NCI-H1436 (cell line): Measurements from ENCODE around the gene SGCA.

ENCODE experiments used
- DNase-seq: peaks from one replicate; lab custom pipeline; 2025; lab: John Stamatoyannopoulos, UW

The SGCA gene

GRCh38 chr17:50134206-50135110 lies 31.3 kb upstream of the SGCA start:
- DNase-seq = no peak

- no peak for DNase-seq
Observed at GRCh38 chr17:50135316-50136095, 30.3 kb upstream of the SGCA start.

- no peak for DNase-seq
Observed at GRCh38 chr17:50136096-50136687, 29.6 kb upstream of the SGCA start.

- DNase-seq = no peak
Observed at GRCh38 chr17:50137042-50137441, 28.8 kb upstream of the SGCA start.

- no peak for DNase-seq
Observed at GRCh38 chr17:50139185-50139783, 26.5 kb upstream of the SGCA start.

GRCh38 chr17:50139950-50140885 lies 25.6 kb upstream of the SGCA start:
- peak; percentile 45 for DNase-seq

- no peak for DNase-seq
Observed at GRCh38 chr17:50141026-50141744, 24.6 kb upstream of the SGCA start.

GRCh38 chr17:50141745-50142110 lies 24.1 kb upstream of the SGCA start:
- DNase-seq = no peak

GRCh38 chr17:50143461-50144176 lies 22.2 kb upstream of the SGCA start:
- no peak for DNase-seq

GRCh38 chr17:50144355-50144754 lies 21.4 kb upstream of the SGCA start:
- DNase-seq = no peak

- DNase-seq = no peak
Observed at GRCh38 chr17:50144845-50145531, 20.8 kb upstream of the SGCA start.

- no peak for DNase-seq
Observed at GRCh38 chr17:50145532-50146229, 20.1 kb upstream of the SGCA start.

GRCh38 chr17:50146230-50146926 lies 19.4 kb upstream of the SGCA start:
- no peak for DNase-seq

- no peak for DNase-seq
Observed at GRCh38 chr17:50146927-50147665, 18.7 kb upstream of the SGCA start.

- no peak for DNase-seq
Observed at GRCh38 chr17:50147841-50148225, 18.0 kb upstream of the SGCA start.

GRCh38 chr17:50148226-50149090 lies 17.3 kb upstream of the SGCA start:
- no peak for DNase-seq

- DNase-seq = no peak
Observed at GRCh38 chr17:50149091-50149416, 16.8 kb upstream of the SGCA start.
